NCI-H128 (cell line): Measurements from ENCODE around the gene IGF2BP2.
"Not testable (repeated sequence)": the region's sequence is repeated elsewhere in the genome, so short reads cannot be mapped to it uniquely, and the experiment has no call there.

Experiments
- DNase-seq: peaks from one replicate; lab custom pipeline; 2025; ENCODE audit not compliant: unreplicated experiment; lab: John Stamatoyannopoulos, UW

IGF2BP2 gene

GRCh38 chr3:185807445-185808068 lies 17.3 kb downstream of the IGF2BP2 start:
- DNase-seq = no peak

GRCh38 chr3:185798831-185799110 lies 26.1 kb downstream of the IGF2BP2 start:
- DNase-seq = not testable (repeated sequence)

DNA sequence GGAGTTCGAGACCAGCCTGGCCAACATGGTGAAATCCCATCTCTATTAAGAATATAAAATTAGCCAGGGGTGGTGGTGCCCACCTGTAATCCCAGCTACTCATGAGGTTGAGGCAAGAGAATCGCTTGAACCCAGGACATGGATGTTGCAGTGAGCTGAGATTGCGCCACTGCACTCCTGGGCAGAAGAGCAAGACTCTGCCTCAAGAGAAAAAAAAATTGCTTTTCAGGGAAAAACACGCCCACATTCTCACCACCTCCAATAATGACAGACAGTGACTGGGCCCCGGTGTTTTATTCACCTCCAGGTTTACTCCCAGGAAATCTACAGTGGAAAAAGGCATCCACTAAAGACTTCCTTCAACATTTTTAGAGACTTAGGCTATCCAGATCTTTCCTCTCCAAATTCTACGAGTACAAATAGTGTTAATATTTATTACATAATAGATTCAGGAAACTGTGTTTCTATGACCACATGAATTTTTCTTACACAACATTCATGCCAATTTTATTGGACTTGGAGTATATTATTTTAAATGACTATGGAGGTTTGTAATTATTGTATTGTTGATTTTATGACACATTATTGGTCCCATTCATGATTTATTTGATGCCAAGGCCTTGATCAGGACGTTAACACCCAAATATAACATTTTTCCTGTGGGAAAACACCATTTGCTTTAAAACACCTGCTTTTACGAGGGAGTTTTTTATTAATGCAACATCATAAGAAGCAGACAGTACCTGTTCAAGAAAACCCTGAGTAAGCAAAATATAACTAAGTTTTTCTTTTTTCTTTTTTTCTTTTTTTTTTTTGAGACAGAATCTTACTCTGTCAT lies 26.6 kb downstream of the IGF2BP2 start:
- DNase-seq = no peak

- no peak for DNase-seq
Measured at GRCh38 chr3:185797108-185797881, 27.5 kb downstream of the IGF2BP2 start.

GRCh38 chr3:185796431-185797107 lies 28.3 kb downstream of the IGF2BP2 start:
- DNase-seq = no peak

DNA sequence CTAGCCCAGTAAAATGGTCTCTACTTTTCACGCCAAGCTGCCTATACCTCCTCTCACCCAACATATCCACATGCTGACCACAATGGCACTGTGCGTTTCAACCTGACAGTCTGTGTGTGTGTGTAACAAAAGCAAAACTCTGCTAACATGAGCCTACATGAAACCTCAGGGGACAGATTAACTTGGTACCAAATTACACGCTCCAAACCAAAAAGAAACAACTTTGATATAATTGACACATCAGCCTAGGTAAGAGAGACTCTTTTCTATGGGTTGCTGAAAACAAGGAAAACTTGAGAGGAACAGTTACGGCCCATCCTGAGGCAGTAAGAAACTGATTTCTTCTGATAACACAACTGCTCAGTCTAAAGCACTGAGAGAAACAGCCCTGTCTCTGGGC lies 31.5 kb downstream of the IGF2BP2 start:
- no peak for DNase-seq

DNA sequence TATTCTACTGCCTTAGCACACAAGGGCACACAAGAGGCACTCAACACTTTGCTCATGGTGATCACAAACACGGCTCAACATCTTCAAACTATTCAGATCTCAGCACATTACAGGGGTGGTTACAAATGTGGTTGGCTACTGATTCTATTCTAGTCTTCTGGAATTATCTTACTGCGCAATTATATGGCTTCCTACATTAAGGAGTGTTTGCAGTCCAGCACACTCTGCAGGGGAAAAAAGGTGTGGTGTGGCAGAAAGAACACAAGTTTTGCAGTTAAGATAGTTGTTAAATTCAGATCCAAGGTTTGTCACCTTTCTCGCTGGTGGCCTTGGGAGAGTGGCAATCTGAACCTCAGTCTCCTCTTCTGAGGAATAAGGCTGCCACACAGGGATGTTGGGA lies 31.9 kb downstream of the IGF2BP2 start:
- no peak for DNase-seq

DNA sequence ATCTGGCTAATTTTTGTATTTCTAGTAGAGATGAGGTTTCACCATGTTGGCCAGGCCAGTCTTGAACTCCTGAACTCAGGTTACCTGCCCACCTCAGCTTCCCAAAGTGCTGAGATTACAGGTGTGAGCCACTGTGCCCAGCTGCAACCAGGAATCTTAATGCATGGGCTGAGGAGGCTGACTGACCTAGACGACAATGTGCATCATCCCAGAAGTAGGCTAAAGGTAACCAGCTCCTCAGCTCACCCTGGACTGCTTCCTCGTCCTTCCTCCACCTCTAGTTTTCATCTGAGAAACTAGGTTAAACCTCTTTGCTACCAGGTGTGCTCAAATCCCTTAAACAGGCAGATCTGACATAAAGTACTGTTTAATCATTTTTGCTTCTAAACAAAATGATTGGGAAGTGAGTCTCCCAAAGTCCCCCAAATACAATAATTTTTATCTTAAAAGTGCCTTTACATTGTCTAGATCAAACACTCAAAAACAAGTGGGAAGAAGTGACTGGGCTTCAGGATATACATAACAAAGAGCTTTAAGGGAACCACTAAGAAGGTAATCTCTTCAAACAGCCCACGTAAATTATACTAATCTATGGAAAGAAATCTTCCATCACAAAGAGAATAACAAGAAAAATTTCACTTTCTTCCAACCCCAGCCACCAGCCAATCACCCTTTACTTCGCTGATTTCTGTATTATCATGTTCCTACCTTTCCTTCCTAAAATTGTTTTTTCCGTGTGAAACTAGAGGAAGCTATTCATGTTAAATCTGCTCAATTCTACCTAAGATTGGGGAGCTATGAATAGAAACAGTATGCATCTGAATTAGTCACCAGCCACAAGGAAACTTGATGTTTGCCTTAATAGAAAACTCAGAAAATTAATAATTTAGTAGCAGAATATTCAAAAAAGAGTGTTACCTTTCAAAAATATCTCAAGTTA lies 34.7 kb downstream of the IGF2BP2 start:
- DNase-seq = no peak

DNA sequence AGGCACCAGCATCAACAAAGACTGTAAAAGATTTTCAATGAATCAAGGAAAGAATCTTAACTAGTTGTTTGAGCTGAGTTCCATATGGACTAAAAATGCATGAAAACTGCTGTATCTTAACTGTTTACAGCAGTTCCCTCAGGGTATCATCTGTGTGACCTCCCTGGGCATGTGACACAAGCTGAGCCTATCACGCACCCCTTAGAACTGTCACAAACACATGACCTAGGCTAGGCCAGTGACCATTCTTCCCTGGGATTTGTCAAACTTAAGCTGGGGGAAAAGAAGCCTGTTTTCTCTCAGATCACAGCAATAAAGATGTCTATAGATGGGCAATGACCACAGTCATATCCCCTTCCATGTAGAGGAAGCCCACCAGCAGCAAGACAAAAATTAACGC lies 35.7 kb downstream of the IGF2BP2 start:
- no peak for DNase-seq

- no peak for DNase-seq
Measured at GRCh38 chr3:185788292-185788691, 36.5 kb downstream of the IGF2BP2 start.

- DNase-seq = no peak
Measured at GRCh38 chr3:185786956-185787877, 37.6 kb downstream of the IGF2BP2 start.

- DNase-seq = not testable (repeated sequence)
Measured at GRCh38 chr3:185786258-185786657, 38.6 kb downstream of the IGF2BP2 start.

- no peak for DNase-seq
Measured at GRCh38 chr3:185784317-185784716, 40.5 kb downstream of the IGF2BP2 start.

- DNase-seq = no peak
Measured at GRCh38 chr3:185781759-185782158, 43.1 kb downstream of the IGF2BP2 start.

DNA sequence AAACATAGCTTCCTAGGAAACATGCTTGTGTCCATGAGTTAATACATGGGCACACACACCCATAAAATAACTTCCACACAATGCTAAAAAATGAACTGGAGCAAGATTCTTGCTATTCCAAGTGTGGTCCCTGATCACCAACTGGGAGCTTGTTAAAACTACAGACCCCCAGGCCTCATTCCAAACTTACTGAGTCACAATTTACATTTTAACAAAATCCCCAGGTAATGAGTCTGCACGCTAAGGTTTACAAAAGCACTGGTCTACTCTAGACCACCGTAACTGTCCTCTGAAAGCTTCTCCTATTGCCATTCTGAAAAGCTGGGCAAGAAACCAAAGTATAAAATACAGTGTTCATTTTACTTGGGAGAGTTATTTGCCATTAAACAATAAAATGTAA lies 45.4 kb downstream of the IGF2BP2 start:
- no peak for DNase-seq

- DNase-seq = no peak
Measured at GRCh38 chr3:185778821-185779220, 46.0 kb downstream of the IGF2BP2 start.

DNA sequence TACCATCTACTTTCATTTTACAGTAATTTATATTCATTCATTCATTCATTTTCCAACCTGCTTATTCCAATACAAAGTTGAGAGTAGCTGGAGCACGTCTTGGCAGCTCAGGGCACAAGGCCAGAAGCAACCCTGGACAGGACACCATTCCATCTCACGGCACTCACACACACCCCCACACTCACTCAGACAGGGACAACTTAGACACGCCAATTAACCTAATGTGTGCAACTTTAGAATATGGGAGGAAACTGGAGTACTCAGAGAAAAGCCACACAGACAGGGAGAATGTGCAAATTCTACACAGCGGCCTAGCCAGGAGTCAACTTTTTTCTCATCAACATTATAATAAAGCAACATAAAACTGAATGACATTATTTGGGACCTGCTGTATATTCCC lies 46.7 kb downstream of the IGF2BP2 start:
- no peak for DNase-seq

GRCh38 chr3:185770109-185770508 lies 54.7 kb downstream of the IGF2BP2 start:
- no peak for DNase-seq

- DNase-seq = not testable (repeated sequence)
Measured at GRCh38 chr3:185768578-185768982, 56.3 kb downstream of the IGF2BP2 start.
